Measurements from ENCODE around the gene PPARG.

DNA sequence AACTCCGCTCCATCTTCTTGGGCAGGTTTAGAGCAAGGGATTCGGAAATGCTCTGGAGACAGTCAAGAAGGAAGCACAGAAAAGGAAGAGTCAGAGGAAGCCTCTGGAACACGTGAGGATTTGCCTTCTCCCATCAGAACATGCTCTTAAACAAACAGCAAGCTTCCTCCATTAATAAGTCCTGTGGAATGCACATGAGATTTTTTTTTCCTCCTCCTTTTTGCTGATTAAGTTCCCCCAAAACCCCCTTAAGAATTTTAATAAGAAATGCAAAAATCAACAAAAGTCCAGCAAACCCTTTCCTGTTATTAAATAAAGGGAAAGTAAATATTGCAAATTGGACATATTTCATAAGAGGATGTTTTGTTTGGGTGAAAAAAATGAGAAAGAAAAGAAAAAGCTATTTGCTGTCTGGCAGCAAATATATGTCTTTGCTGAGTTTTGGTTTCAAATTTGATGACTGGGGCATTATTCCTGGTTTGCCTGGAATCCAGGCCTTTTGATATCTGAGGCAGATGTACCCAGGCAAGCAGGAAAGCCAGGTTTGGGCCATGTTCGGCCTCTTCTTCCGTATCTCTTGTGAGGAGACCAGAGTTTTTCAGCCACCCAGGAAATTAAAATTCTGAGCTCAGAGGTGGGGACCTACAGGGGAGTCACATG lies 187.5 kb downstream of the PPARG start:
- TF ChIP-seq, protein P1, sequence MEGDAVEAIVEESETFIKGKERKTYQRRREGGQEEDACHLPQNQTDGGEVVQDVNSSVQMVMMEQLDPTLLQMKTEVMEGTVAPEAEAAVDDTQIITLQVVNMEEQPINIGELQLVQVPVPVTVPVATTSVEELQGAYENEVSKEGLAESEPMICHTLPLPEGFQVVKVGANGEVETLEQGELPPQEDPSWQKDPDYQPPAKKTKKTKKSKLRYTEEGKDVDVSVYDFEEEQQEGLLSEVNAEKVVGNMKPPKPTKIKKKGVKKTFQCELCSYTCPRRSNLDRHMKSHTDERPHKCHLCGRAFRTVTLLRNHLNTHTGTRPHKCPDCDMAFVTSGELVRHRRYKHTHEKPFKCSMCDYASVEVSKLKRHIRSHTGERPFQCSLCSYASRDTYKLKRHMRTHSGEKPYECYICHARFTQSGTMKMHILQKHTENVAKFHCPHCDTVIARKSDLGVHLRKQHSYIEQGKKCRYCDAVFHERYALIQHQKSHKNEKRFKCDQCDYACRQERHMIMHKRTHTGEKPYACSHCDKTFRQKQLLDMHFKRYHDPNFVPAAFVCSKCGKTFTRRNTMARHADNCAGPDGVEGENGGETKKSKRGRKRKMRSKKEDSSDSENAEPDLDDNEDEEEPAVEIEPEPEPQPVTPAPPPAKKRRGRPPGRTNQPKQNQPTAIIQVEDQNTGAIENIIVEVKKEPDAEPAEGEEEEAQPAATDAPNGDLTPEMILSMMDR (IDR thresholded peaks at IDR 0.05 in 2 of 3, conservative IDR thresholded peaks at IDR 0.05 in 1 of 3; ENCODE audit: control insufficient read depth in 2 of 3, extremely low read depth in 1 of 3, insufficient read depth in 1 of 3, low read depth in 3 of 3, low read length in 3 of 3): no peak
- no peak for TF ChIP-seq POLR2A (IDR thresholded peaks at IDR 0.05; ENCODE audit: low read depth, low read length)
